A673 (cell line): Measurements from ENCODE around the gene SERINC4.

ENCODE experiments used
- EZH2 ChIP-seq: fragments of 200-600 bp; sonication (generic); IDR thresholded peaks from 2 replicates; pipeline ENCODE4 v1.6.1; 2017; ENCODE audit warnings: borderline replicate concordance, low read depth, mild to moderate bottlenecking, mixed read lengths, antibody characterized with exemption, low read length; ENCODE audit not compliant: poor library complexity, severe bottlenecking
- TF ChIP-seq, protein P1 (sequence below): fragments of 300-800, 200-600 bp; sonication (generic); conservative IDR thresholded peaks from 2 replicates; pipeline ENCODE4 v1.5.1; 2017; ENCODE audit warnings: low read depth, mild to moderate bottlenecking, antibody characterized with exemption, low read length, moderate library complexity, mixed read lengths

- TF ChIP-seq, protein P1, sequence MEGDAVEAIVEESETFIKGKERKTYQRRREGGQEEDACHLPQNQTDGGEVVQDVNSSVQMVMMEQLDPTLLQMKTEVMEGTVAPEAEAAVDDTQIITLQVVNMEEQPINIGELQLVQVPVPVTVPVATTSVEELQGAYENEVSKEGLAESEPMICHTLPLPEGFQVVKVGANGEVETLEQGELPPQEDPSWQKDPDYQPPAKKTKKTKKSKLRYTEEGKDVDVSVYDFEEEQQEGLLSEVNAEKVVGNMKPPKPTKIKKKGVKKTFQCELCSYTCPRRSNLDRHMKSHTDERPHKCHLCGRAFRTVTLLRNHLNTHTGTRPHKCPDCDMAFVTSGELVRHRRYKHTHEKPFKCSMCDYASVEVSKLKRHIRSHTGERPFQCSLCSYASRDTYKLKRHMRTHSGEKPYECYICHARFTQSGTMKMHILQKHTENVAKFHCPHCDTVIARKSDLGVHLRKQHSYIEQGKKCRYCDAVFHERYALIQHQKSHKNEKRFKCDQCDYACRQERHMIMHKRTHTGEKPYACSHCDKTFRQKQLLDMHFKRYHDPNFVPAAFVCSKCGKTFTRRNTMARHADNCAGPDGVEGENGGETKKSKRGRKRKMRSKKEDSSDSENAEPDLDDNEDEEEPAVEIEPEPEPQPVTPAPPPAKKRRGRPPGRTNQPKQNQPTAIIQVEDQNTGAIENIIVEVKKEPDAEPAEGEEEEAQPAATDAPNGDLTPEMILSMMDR = no peak
- TF ChIP-seq EZH2 = no peak
These were observed 28.2 kb downstream of the SERINC4 start for GRCh38 chr15:43771816-43772215.
